GM12873 (cell line): ENCODE measurements around the gene TCF12.

Source experiments
- TF ChIP-seq, protein P1 (sequence below): IDR thresholded peaks from 2 replicates; pipeline ENCODE4 v1.5.1; 2012; ENCODE audit warnings: low read depth, mild to moderate bottlenecking, moderate library complexity, low read length, control low read depth; ENCODE audit not compliant: insufficient read depth; ENCODE audit errors: missing control alignments

Gene TCF12

DNA sequence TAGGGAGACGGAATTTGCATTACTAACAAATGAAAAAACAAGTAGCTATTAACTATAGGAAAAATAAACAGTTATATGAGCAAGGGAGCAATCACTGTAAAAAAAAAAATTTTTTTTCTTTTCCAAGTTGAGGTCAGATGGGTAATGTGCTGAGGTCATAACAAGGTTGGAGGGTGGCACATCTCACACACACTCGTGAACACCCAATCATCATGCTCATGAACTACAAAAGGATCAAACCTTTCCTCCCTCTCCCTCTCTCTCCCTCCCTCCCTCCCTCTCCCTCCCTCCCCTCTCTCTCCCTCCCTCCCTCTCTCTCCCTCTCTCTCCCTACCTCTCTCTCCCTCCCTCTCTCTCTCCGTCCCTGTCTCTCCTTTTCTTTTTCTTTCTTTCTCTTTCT, 360.0 kb downstream of the TCF12 start:
- TF ChIP-seq, protein P1, sequence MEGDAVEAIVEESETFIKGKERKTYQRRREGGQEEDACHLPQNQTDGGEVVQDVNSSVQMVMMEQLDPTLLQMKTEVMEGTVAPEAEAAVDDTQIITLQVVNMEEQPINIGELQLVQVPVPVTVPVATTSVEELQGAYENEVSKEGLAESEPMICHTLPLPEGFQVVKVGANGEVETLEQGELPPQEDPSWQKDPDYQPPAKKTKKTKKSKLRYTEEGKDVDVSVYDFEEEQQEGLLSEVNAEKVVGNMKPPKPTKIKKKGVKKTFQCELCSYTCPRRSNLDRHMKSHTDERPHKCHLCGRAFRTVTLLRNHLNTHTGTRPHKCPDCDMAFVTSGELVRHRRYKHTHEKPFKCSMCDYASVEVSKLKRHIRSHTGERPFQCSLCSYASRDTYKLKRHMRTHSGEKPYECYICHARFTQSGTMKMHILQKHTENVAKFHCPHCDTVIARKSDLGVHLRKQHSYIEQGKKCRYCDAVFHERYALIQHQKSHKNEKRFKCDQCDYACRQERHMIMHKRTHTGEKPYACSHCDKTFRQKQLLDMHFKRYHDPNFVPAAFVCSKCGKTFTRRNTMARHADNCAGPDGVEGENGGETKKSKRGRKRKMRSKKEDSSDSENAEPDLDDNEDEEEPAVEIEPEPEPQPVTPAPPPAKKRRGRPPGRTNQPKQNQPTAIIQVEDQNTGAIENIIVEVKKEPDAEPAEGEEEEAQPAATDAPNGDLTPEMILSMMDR, result no peak

GRCh38 chr15:57280464-57280863, 362.0 kb downstream of the TCF12 start:
- TF ChIP-seq, protein P1, result no peak

DNA sequence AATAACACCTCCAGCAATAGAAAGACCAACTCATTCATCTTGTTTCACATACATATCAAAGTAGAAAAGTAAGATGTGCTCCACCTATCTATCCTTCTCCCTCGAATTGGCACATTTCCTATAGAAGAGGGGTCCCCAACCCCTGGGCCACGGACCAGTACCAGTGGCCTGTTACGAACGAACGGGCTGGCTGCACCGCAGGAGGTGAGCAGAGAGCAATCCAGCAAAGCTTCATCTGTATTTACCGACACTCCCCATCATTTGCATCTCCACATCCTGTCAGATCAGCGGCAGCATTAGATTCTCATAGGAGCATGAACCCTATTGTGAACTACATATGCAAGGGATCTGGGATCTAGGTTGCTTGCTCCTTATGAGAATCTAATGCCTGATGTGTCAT, 362.9 kb downstream of the TCF12 start:
- TF ChIP-seq, protein P1, result no peak

DNA sequence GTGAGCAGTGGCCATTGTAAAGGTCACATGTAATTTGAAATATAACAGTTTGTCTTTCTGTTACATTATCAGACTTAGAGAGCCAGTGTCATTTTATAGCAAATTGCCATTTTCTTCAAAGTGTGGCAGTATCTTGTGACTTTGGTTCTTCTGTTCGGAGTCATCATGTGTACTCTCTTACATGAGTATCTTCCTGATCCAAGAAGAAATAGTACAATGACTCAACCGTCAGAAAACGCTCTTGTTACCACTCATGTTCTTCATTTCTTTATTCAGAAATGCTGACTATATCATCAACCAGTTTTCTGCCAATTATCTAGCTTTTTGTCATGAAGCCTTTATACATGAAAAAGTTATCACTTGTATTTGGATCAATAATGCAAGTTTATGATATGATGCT, 364.2 kb downstream of the TCF12 start:
- TF ChIP-seq, protein P1, result no peak

DNA sequence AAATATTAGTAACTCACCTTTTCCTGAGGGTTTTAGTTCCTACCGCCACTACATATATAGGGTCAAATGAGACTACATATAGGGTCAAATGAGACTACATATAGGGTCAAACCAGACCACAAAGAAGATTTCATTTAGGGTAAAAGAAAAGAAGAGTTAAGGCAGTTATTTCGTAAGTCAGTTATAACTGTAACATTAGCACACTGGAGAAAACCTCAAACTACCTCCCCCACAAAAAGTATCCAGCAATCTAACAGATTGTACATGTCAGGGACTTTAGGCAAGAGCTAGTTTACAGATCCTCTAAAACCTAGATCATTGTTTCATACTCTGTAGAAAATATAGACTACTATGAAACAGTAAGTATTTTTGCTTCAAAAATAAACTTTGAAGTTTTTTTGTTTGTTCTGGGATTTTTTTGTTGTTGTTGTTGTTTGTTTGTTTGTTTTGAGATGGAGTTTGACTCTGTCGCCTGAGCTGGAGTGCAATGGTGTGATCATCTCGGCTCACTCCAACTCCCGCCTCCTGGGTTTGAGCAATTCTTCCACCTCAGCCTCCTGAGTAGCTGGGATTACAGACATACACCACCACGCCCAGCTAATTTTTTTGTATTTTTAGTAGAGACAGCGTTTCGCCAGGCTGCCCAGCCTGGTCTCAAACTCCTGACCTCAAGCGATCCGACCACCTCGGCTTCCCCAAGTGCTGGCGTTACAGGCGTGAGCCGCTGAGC, 365.5 kb downstream of the TCF12 start:
- TF ChIP-seq, protein P1, result no peak

DNA sequence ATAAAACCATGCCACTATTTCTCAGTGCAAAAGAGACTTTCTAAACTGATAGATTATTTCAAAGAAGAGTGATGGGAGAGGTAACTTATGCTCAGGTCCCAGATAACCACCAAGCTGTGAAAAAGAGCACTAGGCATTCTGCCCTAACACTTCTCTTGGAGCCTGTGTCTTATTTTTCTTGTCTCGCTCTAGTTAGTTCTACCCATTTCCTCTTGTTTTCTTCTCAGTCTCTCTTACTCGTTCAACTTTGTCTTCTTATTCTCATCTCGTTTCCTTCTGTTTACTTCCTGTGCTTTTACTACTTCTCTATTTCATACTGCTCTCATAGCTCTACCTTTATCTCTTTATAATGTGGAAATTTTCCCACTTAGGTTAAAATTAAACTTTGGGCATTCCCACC, 366.1 kb downstream of the TCF12 start:
- TF ChIP-seq, protein P1, result no peak

DNA sequence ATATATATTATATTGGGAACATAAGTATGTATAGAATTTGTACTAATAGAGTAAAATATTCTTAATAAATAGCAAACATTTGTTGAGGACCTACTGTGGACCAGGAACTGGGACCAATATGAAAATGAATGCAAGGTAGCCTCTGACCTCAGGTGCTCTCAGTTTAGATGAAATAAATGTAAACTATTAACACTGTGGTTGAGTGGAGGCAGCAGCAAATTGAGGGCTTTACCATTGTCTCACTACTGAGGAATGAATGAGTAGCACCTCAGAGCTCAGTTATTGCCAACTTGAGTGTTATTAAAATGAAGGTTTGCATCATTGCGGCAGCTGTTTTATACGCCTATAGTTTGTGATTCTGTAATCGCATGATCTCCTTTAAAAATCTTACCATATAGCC, 366.9 kb downstream of the TCF12 start:
- TF ChIP-seq, protein P1, result no peak
